ENCODE results near the gene NKIRAS1. TPM values are rescaled to one million over a fixed set of nuclear protein-coding genes. Genes with fewer than 3 reads are reported as not detected.

NKIRAS1 gene
- total RNA-seq, 2 experiments from 2014 or later = 3.8 to 4.9 TPM

GRCh38 chr3:23843869-23844268 lies 72.9 kb downstream of the NKIRAS1 start:
- Mint-ChIP-seq H3K27me3 (no peaks in the 10 kb centered on the region), H3K9me3 (no peaks in the 10 kb centered on the region), H3K4me3 (no peak overlapping the region), H3K36me3 (peaks cover 6% of the 10 kb centered on the region), H3K4me1 (peaks cover 5% of the 10 kb centered on the region), H3K27ac (no peak overlapping the region)
- ATAC-seq (ENCODE audit: low read depth) (no peak), DNase-seq (no peak)
- POLR2A ChIA-PET = no interaction called here

Other genes starting within 250 kb of the NKIRAS1 start
- gene UBE2E1, start 111.0 kb downstream of the NKIRAS1 start, total RNA-seq = 10 to 100 TPM; 61.7 to 67.9 TPM
- 1,000 to 10,000 TPM; 1,577 to 1,648 TPM for gene RPL15, start 142 bp upstream of the NKIRAS1 start, total RNA-seq
- gene NR1D2, start 28.3 kb upstream of the NKIRAS1 start, total RNA-seq = 10 to 100 TPM; 20.2 TPM

All from activated naive CD8-positive, alpha-beta T cell treated with anti-CD3 and anti-CD28 coated beads, Interleukin-2, amount 10 ng/mL, durations not matched to agents 7 days and 5 days (primary cell).